BE2C (cell line): Measurements from ENCODE around the gene L3HYPDH.

ENCODE experiments used
- DNase-seq: peaks from one replicate; pipeline ENCODE4 v3.0.0-alpha.2; 2020
- H3K27me3 ChIP-seq: fragments of 250-450 bp; sonication (Bioruptor Pico); 2 replicates; pipeline ENCODE4 v1.5.1; 2020; ENCODE audit warnings: mild to moderate bottlenecking
- H3K36me3 ChIP-seq: fragments of 250-450 bp; sonication (Bioruptor Pico); 2 replicates; pipeline ENCODE4 v1.5.1; 2020; ENCODE audit warnings: mild to moderate bottlenecking
- H3K4me1 ChIP-seq: fragments of 250-450 bp; sonication (Bioruptor Pico); 2 replicates; pipeline ENCODE4 v1.5.1; 2020
- H3K4me3 ChIP-seq: 2 replicates; pipeline ENCODE4 v1.5.1; 2011; ENCODE audit warnings: low read depth, low read length
- H3K9me3 ChIP-seq: fragments of 250-450 bp; sonication (Bioruptor Pico); 2 replicates; pipeline ENCODE4 v1.5.1; 2020
- TF ChIP-seq, protein P1 (sequence below): IDR thresholded peaks from 2 replicates; pipeline ENCODE4 v1.5.1; 2012; ENCODE audit warnings: mild to moderate bottlenecking, low read depth, low read length

L3HYPDH gene

DNA sequence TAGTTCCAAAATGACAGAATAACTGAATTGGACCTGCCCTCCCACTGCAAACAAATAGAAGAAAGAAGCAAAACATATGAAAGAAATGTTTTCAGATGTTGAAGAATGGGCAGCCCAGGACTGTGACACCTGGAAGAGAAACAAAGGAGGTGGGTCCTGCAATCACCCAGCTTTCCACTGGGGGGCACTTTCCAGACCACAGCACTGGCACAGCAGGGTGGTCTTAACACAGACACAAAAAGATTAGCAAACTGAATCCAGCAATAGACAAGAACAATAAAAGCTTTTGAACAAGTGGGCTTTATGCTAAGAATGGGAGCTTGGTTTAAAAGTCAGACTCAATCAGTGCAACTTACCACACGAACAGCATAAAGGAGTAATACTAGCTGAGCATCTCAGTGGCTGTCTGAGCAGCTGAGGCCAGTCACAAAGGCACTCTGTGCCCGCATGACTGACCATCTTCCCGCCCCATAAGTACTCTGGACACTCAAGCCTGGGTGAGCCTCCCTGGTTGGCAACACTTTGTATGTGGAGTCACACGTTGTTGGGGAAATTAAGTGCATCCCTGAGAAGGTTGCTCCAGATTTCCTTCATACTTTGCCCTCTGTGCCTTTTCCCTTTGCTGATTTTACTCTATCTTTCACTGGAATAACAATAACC lies 27.8 kb upstream of the L3HYPDH start:
- TF ChIP-seq, protein P1, sequence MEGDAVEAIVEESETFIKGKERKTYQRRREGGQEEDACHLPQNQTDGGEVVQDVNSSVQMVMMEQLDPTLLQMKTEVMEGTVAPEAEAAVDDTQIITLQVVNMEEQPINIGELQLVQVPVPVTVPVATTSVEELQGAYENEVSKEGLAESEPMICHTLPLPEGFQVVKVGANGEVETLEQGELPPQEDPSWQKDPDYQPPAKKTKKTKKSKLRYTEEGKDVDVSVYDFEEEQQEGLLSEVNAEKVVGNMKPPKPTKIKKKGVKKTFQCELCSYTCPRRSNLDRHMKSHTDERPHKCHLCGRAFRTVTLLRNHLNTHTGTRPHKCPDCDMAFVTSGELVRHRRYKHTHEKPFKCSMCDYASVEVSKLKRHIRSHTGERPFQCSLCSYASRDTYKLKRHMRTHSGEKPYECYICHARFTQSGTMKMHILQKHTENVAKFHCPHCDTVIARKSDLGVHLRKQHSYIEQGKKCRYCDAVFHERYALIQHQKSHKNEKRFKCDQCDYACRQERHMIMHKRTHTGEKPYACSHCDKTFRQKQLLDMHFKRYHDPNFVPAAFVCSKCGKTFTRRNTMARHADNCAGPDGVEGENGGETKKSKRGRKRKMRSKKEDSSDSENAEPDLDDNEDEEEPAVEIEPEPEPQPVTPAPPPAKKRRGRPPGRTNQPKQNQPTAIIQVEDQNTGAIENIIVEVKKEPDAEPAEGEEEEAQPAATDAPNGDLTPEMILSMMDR: peak; percentile 77

DNA sequence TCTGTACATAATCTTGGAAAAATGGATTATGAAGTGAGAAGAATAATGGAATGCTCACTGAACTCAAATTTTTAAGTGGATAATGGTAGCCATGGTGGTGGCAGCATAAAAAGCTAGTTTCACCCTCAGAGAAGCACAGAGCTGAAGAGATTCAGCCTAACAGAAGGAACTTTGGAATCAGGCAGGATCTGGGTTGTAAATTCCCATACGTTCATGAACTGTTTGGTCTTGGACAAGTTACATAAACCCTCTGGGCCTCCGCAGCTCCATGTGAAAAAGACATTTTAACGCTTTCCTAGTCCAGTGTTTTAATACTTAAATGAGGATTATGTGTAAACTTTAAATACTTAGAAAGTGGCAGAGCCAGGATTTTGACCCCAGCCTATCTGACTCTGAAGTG lies 26.8 kb upstream of the L3HYPDH start:
- TF ChIP-seq, protein P1: no peak
- H3K4me3 ChIP-seq: no peak overlapping the region
- no peak for DNase-seq
- H3K4me1 ChIP-seq: no peaks in the 10 kb centered on the region
- H3K27me3 ChIP-seq: peaks cover 4% of the 10 kb centered on the region; the same call in 1 of the 2 replicates
- no peaks in the 10 kb centered on the region for H3K9me3 ChIP-seq
- no peaks in the 10 kb centered on the region for H3K36me3 ChIP-seq

More for the DNA sequence above, 27.8 kb upstream of the L3HYPDH start:
- no peaks in the 10 kb centered on the region for H3K9me3 ChIP-seq
- no peaks in the 10 kb centered on the region for H3K4me1 ChIP-seq
- H3K36me3 ChIP-seq: no peaks in the 10 kb centered on the region
- DNase-seq: peak; percentile 41
- H3K27me3 ChIP-seq: peaks cover 4% of the 10 kb centered on the region; the same call in 1 of the 2 replicates
- no peak overlapping the region for H3K4me3 ChIP-seq

DNA sequence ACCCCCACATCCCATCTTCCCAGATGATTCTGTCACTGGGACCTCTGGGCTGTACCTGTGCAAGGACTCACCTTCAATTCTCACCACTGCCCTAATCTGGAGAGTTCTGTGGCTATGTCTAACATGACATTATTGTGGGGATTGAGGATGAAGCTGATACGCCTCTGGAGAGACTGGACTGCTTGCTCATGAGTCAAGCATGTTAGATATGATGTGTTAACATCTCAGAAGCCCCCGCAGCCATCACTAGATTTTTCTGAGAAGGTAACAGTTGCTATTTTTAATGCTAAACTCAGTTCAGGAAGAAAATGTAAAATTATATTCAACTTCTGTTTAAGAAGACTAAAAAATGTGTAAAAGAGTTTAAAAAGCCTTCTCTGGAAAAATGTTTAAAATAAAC lies 25.8 kb upstream of the L3HYPDH start:
- TF ChIP-seq, protein P1: no peak
- Histone ChIP-seq H3K27me3 (peaks cover 4% of the 10 kb centered on the region; the same call in 1 of the 2 replicates), H3K36me3 (no peaks in the 10 kb centered on the region), H3K4me1 (no peaks in the 10 kb centered on the region), H3K4me3 (no peak overlapping the region), H3K9me3 (no peaks in the 10 kb centered on the region)
- no peak for DNase-seq

GRCh38 chr14:59509101-59509500 lies 24.9 kb upstream of the L3HYPDH start:
- TF ChIP-seq, protein P1: no peak
- DNase-seq: no peak
- Histone ChIP-seq H3K4me1 (no peaks in the 10 kb centered on the region), H3K27me3 (peaks cover 4% of the 10 kb centered on the region; the same call in 1 of the 2 replicates), H3K36me3 (peaks cover 2% of the 10 kb centered on the region), H3K9me3 (no peaks in the 10 kb centered on the region), H3K4me3 (no peak overlapping the region)

GRCh38 chr14:59507752-59508103 lies 23.5 kb upstream of the L3HYPDH start:
- no peaks in the 10 kb centered on the region for H3K4me1 ChIP-seq
- peaks cover 4% of the 10 kb centered on the region for H3K36me3 ChIP-seq

More at GRCh38 chr14:59507752-59508103, 23.5 kb upstream of the L3HYPDH start:
- Histone ChIP-seq H3K27me3 (peaks cover 4% of the 10 kb centered on the region; the same call in 1 of the 2 replicates), H3K4me3 (no peak overlapping the region), H3K9me3 (no peaks in the 10 kb centered on the region)
- TF ChIP-seq, protein P1: no peak
- DNase-seq: no peak
